ENCODE measurements around the gene DLGAP1.
"Not testable (repeated sequence)": the region's sequence is repeated elsewhere in the genome, so short reads cannot be mapped to it uniquely, and the experiment has no call there.

Gene DLGAP1

DNA sequence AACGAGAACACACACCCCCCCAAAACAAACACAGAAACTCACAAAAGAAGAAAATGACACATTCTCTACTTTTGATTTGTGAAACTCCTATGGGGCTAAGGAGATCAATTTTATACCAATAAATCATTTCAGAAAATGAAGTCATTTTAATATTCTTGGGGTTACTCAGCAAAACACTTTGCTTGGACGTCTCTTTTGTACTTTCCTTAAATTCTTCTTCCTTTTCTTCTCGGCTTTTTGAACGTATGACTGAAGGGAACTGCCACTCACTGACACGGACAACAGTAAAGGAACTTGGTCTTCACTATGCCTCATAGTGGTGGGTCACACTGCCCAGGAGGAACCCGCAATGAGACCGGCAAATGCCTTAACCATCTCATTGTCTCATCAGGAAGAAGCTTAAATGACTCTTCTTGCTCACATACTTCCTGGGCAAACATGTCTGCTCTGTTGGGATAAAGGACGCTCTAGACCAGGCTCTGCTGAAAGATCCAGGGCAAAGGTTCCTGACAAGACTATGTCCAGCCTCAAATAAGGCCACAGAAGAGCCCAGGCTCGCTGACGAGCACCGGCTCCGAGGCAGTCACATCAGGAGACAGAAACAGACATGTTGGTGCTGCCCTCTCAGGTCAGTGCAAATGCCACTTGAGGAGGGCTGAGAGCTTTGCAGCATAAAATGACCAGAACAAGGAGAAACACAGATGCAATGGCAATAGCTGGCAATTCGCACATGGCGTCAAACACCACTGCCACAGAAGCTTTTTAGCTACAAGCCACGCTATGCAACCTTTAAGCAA, 799.7 kb downstream of the DLGAP1 start:
- DNase-seq (ENCODE audit: low spot score) = no peak

DNA sequence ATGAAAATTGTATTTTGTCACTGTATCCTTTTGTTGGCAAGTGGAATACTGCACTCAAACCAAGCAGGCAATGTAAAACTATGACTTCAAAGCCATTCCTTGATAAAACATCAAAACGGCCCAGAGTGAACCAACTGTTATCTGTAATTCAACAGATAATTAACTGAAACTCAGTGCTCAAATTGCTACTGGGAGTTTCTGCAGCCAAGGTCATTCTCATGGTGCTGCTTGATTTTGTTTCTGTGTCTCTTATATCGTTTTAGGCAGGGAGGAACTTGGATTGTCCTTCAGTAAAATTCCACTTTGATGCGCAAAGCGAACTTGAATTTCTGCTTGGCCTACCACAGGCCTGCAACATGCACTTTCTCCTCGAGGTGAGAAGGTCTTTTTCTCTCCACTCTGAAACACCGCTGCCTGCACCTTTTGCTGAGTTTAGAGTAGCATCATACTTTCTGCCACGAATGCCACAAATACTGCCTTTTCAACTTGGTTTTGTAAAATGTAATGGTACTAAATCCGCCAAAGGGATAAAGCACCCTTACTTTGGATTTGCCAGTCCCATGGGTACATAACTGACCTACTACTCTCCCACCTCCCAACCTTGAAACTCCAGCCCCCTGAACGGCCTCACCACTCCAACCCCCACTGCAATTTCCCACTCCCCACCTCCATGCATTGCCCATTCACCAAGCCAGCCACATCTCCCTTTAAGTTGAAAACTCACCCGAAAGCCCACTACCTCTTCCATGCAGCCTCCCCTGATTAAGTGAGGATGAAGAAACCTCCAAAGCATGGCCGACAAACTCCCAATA, 800.5 kb downstream of the DLGAP1 start:
- DNase-seq (ENCODE audit: low spot score) = no peak

DNA sequence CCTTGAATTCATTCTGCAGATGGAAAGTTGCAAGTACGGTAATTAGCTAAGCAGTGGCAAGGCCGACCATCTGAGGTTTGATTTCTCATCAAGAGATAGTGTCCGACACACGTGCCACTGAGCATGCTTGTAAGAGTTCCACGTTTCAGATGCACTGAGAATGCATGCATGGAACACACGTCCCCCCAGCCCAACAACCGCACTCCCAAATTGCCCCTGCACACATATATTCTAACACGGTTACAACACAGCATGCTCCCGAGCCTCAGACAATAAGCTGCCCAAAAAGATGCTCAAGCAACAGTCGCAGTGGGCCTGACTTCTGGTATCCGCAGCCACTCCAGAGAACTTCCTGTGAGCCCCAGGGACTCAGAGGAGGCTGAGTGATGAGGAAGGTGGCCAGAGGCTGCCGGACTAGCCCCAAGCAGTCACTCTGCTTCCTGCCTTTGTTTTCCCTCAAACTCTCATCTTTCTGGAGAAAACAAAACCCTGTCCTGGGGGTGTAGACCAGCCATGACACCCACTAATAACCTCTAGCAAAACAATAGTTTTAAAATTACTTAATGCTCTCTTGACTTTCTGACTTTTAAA, 801.2 kb downstream of the DLGAP1 start:
- no peak for DNase-seq (ENCODE audit: low spot score)

DNA sequence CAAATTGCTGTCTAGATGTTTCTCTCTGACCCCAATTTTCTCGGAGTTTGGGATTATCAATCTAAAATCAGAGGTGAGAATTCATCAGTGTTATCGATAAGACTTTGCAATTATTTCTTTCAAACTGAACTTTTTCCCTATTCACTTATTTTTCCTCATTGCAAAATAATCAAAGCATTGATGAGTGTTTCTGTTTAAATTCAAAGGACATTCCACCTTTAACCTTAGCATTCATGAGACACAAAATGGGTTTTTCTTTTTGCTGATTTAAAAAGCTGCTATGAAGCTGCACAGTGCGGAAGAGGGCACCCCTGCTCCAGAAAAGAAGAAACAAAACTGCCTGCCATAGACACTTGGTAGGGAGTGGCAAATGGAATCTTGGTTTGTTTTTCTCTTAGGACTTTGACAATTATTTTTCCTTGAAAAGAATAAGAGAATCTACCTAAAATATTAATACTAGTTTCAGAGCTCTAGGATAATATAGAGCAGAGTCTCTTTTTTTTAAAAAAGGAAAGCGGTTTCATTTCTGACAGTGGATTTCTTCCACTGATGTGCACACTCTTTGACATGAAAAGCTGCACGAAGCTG, 801.8 kb downstream of the DLGAP1 start:
- no peak for DNase-seq (ENCODE audit: low spot score)

DNA sequence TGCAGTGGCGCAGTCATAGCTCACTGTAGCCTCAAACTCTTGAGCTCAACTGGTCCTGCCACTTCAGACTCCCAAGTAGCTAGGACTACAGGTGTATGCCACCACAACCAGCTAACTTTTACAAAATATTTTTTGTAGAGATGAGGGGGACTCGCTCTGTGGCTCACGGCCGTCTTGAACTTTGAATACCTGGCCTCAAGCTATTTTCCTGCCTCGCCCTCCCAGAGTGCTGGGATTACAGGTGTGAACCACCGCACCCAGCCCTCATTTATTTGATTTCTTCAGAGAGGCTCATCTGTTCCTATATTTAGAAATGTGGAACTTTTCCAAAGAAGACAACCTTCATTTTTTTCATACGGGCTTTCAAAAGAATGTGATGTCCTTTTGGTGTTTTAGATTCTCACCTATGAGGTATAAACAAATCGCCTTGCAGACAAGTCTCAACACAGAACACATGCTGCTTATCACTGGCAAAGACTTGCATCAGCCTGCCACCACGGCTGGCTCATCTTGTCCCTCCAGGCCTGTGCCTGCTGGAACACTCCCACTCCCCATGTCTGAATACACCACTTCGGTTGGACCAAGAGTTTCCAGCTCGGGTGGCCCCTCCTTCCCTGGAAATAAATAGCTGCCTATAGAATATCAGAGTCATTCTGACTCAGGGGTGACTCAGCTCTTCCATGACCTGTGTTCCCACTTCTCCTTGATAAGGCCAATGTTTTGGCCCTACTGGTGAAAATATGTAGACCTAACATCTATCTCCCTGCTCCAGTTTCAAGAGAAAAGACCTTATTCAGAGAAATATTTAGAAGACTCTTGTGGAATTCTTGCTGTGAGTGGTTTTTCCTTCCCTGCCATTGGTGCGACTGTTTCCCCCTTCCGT, 802.5 kb downstream of the DLGAP1 start:
- DNase-seq (ENCODE audit: low spot score) = no peak

DNA sequence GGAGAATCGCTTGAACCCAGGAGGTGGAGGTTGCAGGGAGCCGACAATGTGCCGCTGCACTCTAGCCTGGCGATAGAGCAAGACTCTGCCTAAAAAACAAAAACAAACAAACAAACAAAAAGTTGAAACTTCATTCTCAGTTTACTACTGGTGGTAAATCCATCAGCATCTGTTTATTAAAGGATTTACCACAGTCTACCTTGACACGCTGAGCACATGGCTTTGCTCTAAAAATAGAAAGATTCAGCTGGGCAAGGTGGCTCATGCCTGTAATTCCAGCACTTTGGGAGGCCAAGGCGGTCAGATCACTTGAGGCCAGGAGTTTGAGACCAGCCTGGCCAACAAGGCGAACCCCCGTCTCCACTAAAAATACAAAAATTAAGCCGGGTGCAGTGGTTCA, 803.8 kb downstream of the DLGAP1 start:
- DNase-seq (ENCODE audit: low spot score) = no peak

DNA sequence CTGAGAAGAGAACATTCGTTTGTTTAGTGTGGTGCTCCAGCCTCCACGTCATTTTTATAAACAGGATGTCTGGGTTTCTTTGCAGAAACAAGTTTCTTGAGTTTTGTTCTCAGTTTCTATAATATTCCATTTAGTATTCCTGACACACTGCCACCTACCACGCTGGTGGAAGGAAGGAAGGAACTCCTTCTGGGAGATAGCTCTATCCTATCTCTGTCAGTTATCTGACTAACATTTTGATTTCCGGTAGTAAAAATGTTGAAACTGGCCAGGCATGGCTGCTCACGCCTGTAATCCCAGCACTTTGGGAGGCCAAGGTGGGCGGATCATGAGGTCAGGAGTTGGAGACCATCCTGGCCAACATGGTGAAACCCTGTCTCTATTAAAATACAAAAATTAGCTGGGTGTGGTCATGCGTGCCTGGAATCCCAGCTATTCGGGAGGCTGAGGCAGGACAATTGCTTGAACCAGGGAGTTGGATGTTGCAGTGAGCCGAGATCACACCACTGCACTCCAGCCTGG, 804.5 kb downstream of the DLGAP1 start:
- not testable (repeated sequence) for DNase-seq (ENCODE audit: low spot score)

DNA sequence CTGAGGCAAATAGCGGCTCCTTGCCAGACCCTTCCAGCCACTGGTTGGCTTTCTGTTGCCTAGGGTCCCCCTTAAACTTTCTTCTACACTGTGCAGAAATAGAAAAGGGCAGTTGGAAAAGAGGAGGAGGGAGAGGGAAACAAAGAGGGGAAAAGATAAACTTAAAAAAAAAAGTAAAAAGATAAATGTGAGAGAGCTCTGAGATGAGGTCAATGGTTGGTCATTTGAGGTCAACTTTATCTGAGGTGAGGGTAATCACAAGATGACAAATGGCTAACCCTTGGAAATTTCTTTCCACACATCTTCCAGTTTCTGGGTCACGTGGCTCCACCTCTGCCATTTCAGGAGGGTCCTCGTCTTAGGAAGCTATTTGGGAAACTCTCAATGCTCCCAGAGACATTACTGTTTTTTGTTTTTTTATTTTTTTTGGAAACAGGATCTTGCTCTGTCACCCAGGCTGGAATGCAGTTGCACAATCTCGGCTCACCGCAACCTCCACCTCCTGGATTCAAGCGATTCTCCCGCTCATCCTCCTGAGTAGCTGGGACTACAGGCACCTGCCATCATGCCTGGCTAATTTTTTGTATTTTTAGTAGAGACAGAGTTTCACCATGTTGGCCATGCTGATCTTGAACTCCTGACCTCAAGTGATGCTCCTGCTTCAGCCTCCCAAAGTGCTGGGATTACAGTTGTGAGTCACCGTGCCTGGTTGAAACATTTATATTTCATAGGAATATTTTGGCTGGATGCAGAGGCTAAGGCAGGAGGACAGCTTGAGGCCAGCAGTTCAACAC, 805.3 kb downstream of the DLGAP1 start:
- no peak for DNase-seq (ENCODE audit: low spot score)

DNA sequence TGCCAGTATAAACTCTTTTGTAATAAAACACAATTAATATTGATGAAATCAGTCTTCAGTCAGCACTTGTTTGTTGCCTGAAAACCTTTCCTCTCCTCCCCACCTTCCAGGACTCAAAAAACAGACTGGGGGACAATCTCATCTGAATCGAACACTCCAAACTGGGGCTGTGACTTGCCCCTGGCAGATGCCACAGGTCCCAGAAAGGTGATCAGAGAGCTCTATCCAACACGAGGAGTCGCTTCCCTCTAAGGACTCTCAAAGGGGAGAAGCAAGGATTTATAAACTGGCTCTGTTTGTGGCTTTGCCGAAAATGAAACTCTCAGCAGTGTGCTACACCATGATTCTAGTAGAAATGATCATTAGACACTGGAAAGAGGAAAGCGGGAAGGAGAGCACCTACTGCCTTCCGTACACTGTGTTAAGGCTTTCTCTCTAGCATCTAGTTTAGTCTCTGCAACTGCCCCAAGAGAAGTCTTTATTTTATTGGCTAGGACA, 805.9 kb downstream of the DLGAP1 start:
- no peak for DNase-seq (ENCODE audit: low spot score)

DNA sequence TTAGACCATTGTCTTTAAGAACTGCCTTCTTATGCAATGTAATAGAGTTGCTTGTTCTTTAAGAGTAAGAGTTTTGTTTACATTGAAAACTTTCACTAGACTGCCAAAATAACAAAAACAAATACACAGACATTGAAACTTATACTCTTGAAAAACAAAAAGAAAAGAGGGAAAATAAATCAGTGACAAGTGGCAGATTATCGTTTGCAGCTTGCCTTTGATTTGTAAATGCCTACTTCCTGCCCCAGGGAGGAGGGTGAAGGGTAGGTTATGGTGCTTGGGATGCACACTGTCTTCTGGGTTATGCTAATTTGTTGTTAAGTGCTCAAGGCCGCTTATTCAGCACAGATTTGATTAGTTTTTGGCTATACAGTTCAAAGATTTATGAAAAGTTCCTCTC, 806.5 kb downstream of the DLGAP1 start:
- DNase-seq (ENCODE audit: low spot score) = no peak

DNA sequence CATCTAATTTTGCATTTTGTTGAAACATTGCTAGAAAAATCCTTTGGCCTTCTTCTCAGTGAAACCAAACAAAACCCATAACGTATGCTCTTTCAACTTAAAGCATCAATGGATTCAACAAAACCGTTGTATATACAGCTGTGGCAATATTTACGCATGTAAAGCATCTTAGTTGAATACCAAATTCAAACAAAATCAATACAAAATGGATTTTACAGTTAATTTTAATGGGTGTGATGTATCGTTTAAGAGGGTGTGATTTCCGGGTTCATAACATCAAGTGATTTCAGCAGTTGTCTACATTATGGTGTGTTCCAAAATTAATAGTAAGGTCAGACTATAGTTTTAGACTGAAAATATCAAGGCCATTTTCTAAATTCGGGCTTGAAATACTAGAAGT, 806.9 kb downstream of the DLGAP1 start:
- no peak for DNase-seq (ENCODE audit: low spot score)

DNA sequence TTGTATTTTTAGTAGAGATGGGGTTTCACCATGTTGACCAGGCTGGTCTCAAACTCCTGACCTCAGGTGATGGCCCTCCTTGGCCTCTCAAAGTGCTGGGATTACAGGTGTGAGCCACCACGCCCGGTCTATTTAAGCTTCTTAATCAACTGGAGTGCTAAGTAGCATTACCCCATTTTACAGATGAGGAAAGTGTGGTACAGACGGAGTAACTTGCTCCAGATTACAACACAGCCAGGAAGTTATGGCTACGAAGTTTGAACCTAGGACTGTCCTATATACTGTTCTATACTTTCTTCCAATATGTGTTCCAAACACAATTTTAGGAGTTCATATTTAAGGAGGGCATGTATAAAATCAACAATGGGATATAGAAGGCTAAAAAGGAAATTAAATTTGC, 807.5 kb downstream of the DLGAP1 start:
- no peak for DNase-seq (ENCODE audit: low spot score)

DNA sequence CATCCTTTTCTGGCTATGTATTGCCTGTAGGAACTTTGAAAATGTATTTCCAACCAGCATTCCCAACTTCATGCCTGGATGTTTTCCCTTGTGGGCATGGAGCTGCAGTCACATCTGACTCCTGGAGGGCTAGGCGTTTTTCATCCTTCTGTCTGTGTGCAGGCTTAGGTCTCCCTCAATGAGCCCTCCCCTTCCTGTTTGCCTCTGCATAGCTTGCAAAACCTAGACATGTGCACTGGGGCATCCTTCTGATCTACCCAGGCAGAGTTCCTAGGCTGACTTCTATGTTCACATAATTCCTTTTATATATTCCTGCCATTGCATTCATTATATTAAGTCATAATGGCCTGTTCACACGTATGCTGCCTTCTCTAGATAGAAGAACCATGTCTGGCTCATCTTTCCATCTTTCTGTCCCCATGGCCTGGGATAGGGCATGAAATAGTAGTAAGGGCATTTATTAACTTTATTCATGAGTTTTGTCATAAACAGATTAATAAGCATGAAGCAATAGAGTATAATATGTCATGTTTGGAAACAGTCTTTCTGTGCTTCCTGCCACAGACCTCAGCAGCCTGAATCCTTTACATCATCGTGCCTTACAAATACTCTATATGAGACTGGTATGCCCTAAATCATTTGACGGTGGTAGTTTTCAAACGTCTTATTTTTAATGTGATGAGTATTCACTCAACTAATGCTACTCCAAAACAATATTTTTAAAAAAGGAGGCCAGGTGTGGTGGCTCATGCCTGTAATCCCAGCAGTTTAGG, 809.5 kb downstream of the DLGAP1 start:
- no peak for DNase-seq (ENCODE audit: low spot score)

DNA sequence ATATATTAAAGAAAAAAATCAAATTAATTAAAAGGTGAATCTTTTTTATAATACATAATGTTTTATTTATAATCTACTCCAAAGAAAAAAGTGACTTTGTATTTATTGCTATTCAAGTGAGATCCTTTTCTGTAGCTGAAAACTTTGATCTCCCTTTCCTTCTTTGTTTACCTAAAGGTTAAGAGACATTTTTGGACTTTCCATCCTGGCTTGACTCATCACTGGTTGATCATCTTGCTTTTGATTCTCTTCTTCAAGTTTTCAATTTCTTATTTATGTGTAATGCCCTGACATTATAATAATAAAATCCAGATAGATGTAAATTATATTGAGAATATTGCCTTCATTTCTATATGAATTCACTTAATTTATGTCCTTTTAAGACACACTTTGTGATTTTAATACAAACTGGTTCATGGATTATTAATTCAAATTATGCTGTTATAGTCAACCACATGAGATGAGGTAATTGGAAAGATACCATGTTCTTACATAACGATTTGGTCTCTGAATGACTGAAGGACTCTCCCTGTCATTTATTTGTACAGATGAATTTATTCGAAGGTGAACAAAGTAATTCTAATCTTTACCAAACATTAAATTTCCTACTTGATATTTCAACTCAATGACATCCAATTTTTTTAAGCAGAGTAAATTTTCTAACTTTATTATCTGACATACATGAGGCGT, 820.7 kb downstream of the DLGAP1 start:
- no peak for DNase-seq (ENCODE audit: low spot score)

DNA sequence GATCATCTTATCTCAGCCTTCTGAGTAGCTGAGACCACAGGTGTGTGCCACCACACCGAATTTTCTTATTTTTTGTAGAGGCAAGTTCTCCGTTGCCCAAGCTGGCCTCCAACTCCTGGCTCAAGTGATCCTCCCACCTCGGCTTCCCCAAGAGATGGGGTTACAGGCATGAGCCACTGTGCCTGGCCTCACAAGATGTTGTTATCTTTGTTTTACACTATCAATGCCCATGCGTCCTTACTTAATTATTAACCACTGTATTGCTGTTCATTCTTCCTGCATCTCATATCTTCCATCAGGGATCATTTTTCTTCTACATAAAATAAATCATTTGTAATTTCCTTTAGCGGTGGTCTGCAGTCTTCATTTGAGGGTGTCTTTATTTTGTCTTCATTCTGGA, 823.2 kb downstream of the DLGAP1 start:
- no peak for DNase-seq (ENCODE audit: low spot score)

DNA sequence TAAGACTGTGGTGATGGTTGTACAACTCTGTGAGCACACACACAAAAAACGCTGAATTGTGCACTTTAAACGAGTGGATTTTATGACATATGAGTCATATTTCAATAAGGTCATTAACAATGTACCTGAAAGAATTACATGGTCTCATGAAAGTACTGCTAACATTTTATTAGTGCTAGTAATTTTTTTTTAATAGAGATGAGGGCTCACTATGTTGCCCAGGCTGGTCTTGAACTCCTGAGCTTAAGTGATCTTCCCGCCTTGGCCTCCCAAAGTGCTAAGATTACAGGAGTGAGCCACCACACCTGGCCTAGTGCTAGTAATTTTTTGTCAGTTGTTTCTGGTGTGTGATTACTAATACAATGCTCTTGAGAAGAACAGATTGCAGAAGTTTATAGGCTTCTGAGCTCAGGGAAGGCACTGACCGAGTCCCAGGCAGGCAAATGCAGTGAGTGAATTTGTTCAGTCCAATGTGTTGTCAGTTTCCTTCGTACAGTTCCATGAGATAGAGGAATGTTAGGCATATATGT, 828.1 kb downstream of the DLGAP1 start:
- no peak for DNase-seq (ENCODE audit: low spot score)

DNA sequence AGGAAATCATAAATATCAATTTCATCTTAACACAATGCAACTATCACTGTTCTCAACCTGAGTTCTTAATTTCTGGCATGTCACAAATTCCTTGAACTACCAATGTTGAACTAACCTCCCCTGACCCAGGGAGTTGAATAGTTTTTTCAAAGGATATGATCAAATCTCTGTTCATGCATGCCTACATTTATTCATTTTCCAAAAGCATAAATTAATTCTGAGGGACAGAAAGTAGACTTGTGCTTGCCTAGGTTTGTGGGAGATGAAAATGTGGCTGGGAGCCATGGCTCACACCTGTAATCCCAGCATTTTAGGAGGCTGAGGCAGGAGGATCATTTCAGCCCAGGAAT, 829.4 kb downstream of the DLGAP1 start:
- no peak for DNase-seq (ENCODE audit: low spot score)

DNA sequence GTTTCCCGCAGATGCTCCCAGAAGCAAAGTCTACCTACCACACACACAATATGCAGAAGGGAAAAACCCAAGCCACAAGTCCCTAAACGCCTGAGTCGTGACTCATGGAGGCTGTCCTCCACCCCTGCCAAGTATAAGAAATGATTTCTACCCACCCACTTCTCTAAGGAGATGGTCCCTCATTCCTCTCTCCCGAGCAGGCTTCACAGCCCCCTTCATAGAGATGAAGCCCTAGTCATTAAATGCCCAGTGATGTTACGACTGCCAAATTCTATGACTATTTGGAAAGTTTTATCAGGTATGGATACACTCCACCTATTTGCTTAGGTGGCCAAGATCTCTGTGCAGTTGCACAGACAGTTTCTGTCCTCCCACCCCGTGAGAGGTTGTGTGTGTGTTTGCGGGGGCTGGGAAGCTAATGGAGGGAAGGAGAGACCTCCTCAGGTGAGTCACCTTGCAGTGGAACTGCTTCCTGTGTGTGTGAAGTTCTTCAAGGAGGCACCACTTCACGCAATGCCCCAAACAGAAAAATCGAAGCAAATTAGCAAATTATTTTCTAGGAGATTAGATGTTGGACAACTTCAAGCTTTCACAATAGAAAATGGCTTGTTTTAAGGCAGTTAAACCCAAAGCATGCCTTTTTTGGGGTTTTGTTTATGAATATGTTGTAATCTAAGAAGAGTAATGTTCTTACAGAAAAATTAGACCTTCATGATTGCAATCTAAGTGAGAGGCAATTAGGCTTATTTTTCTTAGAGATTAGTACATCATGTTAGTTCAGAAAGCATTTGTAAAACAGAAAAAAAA, 830.0 kb downstream of the DLGAP1 start:
- DNase-seq (ENCODE audit: low spot score) = no peak

Data from left forelimb (tissue), 1 donor.